Measurements from ENCODE around the gene PAH.

PAH gene

GRCh38 chr12:102821149-102821548, 95.9 kb downstream of the PAH start:
- no peak for DNase-seq (ENCODE audit: low read depth in 2 of 2)

GRCh38 chr12:102816816-102817434, 100.1 kb downstream of the PAH start:
- no peak for DNase-seq (ENCODE audit: low read depth in 2 of 2)

- no peak for DNase-seq (ENCODE audit: low read depth in 2 of 2)
Measured at GRCh38 chr12:102814691-102815367, 102.2 kb downstream of the PAH start.

DNA sequence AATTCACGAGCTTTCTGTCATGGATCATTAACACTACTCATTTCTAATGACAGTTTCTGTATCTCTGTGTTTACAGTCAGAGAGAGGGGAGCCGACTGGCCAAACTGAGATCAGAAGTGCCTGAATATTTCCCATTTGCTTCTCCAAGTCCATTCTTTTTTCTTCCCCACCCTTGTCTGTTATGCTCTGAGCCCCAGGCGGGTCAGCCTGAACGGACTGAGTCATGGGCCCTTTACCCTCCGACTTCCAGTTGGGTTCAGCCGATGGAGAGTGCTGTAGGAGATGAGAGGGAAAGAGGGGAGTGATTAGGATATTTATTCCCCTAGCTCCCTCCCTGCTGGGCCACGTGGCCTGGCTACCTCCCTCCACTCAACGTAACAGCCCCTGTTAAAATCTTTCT, 104.7 kb downstream of the PAH start:
- DNase-seq (ENCODE audit: low read depth in 2 of 2), result no peak

- DNase-seq (ENCODE audit: low read depth in 2 of 2), result no peak
Measured at GRCh38 chr12:102811110-102811737, 105.8 kb downstream of the PAH start.

GRCh38 chr12:102808412-102808811, 108.6 kb downstream of the PAH start:
- DNase-seq (ENCODE audit: low read depth in 2 of 2), result no peak

DNA sequence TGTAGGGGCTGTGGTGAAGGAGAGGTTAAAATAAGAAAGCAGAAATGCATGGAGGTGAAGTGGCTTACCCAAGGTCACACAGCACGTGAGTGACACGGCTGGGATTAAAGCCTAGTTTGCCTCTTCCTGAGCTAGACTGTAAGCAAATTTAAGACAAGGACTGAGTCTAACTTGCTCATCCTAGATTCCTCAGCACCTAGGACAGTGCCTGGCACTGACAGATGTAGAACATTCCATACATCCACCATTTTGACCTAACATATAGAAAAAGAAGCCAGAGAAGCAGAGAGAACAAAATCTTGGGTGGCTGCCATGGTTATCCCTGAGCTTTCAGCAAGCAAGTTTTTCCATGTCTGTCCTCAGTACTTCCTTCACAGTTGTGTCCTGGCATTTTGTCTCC, 110.5 kb downstream of the PAH start:
- DNase-seq (ENCODE audit: low read depth in 2 of 2), result no peak

DNA sequence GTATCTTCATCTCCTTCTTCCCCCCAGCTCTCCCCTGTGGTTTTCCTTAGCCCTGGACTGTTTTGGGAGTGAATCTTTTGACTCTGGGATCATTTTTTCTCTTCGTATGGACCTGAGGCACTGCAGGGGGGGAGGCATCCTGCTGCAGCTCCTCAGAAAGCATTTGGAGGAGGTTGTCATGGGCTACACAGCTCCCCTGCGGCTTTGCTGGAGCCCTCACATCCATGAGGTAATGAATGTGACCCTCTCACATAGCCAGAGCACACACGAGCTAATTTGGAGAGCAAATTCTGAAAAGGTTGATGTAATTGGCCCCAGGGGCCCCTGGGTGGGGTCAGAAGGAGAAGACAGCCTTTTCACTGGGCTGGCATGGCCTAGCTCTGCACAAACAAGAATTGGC, 110.9 kb downstream of the PAH start:
- DNase-seq (ENCODE audit: low read depth in 2 of 2), result no peak

DNA sequence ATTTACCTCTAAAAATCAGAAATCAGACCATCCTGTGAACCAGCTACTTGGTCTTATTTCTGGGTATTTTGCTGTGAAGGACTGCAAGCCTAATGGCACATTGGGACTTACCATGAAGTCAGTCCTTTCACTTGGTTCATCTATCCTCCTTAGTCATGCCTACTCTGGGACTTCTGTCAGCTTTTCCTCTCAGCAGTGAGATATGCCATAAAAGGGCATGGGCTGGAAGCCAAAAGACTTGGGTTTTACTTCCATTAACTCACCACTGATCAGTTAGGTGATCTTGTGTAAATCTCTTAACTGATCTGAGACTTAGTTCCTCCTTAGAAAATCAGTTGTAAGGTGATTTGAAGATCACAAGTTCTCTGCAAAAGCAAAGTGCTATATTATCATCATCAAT, 116.5 kb downstream of the PAH start:
- no peak for DNase-seq (ENCODE audit: low read depth in 2 of 2)

GRCh38 chr12:102799229-102799628, 117.8 kb downstream of the PAH start:
- no peak for DNase-seq (ENCODE audit: low read depth in 2 of 2)

DNA sequence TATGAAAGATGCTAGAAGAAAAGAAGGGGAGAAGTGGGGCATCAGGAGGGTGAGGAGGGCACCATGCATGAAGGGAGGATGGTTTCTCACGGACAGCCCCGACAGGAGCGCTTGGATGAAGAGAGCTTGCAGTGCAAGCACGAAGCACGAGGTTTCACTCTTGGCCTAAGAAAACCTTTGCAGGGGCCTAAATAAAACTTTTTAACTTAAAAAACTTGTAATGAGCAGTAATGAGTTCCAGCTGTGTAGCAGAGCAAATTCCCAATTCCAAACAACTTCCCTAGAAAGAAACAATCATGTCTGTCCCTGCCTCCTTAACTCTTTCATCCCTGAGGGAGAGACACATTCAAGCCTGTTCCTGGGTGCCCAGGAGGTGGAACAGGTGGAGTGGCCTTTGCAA, 119.5 kb downstream of the PAH start:
- no peak for DNase-seq (ENCODE audit: low read depth in 2 of 2)

DNA sequence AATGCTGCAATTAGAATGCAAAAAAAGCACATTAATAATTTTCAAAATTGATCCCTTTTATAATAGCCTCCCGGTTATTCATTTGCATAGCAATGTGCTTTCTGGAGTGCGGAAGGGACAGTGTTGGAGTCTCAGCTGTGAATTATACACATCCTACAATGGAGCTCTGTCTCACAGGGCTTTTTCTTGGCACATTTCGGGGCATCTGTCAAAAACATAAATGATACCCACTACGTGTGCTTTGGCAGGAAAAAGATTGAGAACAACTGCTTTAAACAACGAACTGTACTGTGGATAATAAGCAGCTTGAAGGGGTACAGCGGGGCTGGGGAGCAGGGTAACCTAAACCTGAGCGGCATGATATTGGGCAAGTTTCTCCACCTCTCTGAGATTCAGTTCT, 123.1 kb downstream of the PAH start:
- no peak for DNase-seq (ENCODE audit: low read depth in 2 of 2)

Measured in stimulated activated CD8-positive, alpha-beta memory T cell treated with anti-CD3 and anti-CD28 coated beads, Interleukin-2, amount 100 ng/mL, for 1 hour (primary cell).